A673 (cell line): ENCODE results near the gene DCK. TPM values are rescaled to one million over a fixed set of nuclear protein-coding genes. Genes with fewer than 3 reads are reported as not detected.

Experiments used
- BruUV-seq: library from RNA; stranded (reverse); fragments of 400-500 nt; replicated peaks from 2 replicates; lab custom pipeline; 2021; lab: Mats Ljungman, UMichigan
- CTCF ChIA-PET: fragments of 300-600 bp; sonication (Branson Sonifier 250); formaldehyde crosslinking; loops from one replicate; lab custom pipeline; 2022; ENCODE audit warnings: antibody characterized with exemption; lab: Charles Lee
- POLR2A ChIA-PET: fragments of 300-600 bp; sonication (Branson Sonifier 250); formaldehyde crosslinking; loops from one replicate; lab custom pipeline; 2022; ENCODE audit warnings: antibody characterized with exemption; ENCODE audit not compliant: low non-redundant PET; lab: Charles Lee
- DNase-seq: peaks from one replicate; pipeline ENCODE4 v3.0.0-alpha.2; 2015; ENCODE audit warnings: low spot score
- H3K27ac ChIP-seq: fragments of 200-600 bp; sonication (generic); 2 replicates; pipeline ENCODE4 v1.5.1; 2016; ENCODE audit warnings: mixed run types, low read depth, mild to moderate bottlenecking, mixed read lengths, antibody characterized with exemption, low read length; ENCODE audit not compliant: poor library complexity, severe bottlenecking
- H3K27me3 ChIP-seq: fragments of 200-600 bp; sonication (generic); replicated peaks from 2 replicates; pipeline ENCODE4 v1.6.1; 2017; ENCODE audit warnings: mixed run types, low read depth, mild to moderate bottlenecking, mixed read lengths, antibody characterized with exemption, low read length; ENCODE audit not compliant: insufficient read depth, poor library complexity
- H3K36me3 ChIP-seq: fragments of 200-600 bp; sonication (generic); 2 replicates; pipeline ENCODE4 v1.6.1; 2016; ENCODE audit warnings: mixed run types, mild to moderate bottlenecking, mixed read lengths, antibody characterized with exemption, low read length; ENCODE audit not compliant: insufficient read depth, poor library complexity, severe bottlenecking
- H3K4me1 ChIP-seq: fragments of 200-600 bp; sonication (generic); 2 replicates; pipeline ENCODE4 v1.6.1; 2017; ENCODE audit warnings: mixed run types, mild to moderate bottlenecking, mixed read lengths, antibody characterized with exemption, low read length; ENCODE audit not compliant: insufficient read depth, poor library complexity, severe bottlenecking
- H3K4me3 ChIP-seq: fragments of 200-600 bp; sonication (generic); 2 replicates; pipeline ENCODE4 v1.5.1; 2016; ENCODE audit warnings: low read depth, mixed run types, mild to moderate bottlenecking, mixed read lengths, low read length; ENCODE audit not compliant: poor library complexity, severe bottlenecking
- H3K9me3 ChIP-seq: fragments of 200-600 bp; sonication (generic); 2 replicates; pipeline ENCODE4 v1.6.1; 2016; ENCODE audit warnings: mixed run types, low read depth, mild to moderate bottlenecking, mixed read lengths, antibody characterized with exemption, low read length; ENCODE audit not compliant: poor library complexity, severe bottlenecking
- EZH2 ChIP-seq: fragments of 200-600 bp; sonication (generic); IDR thresholded peaks from 2 replicates; pipeline ENCODE4 v1.6.1; 2017; ENCODE audit warnings: borderline replicate concordance, low read depth, mild to moderate bottlenecking, mixed read lengths, antibody characterized with exemption, low read length; ENCODE audit not compliant: poor library complexity, severe bottlenecking
- intact Hi-C: fragments of 100-400 bp; cut with micrococcal nuclease; formaldehyde crosslinking; loops from one replicate; pipeline ENCODE4 v1.10.0; 2022; ENCODE audit not compliant: unreplicated experiment
- total RNA-seq: library from RNA; stranded (reverse); gene quantifications from 2 replicates; pipeline ENCODE4 v1.2.3, GENCODE V29; 2021
- TF ChIP-seq, protein P1 (sequence below): fragments of 300-800, 200-600 bp; sonication (generic); conservative IDR thresholded peaks from 2 replicates; pipeline ENCODE4 v1.5.1; 2017; ENCODE audit warnings: low read depth, mild to moderate bottlenecking, antibody characterized with exemption, low read length, moderate library complexity, mixed read lengths

Gene DCK
- total RNA-seq, 1 experiment from 2014 or later, result 18.4 TPM

DNA sequence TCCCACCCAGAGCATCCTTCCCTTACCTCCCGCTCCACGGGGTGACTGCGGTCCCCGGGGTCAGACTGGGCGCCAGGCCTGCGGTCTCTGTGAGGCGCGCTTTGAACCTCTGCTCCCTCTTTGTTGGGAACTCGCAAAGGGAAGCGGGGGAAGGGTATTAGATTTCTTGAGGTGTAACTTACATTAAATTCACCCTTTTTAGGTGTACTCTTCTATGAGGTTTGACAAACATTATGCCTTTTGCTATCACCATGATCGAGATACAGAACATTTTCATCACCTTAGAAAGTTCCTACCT is 569 bp downstream of the DCK start:
- TF ChIP-seq, protein P1, sequence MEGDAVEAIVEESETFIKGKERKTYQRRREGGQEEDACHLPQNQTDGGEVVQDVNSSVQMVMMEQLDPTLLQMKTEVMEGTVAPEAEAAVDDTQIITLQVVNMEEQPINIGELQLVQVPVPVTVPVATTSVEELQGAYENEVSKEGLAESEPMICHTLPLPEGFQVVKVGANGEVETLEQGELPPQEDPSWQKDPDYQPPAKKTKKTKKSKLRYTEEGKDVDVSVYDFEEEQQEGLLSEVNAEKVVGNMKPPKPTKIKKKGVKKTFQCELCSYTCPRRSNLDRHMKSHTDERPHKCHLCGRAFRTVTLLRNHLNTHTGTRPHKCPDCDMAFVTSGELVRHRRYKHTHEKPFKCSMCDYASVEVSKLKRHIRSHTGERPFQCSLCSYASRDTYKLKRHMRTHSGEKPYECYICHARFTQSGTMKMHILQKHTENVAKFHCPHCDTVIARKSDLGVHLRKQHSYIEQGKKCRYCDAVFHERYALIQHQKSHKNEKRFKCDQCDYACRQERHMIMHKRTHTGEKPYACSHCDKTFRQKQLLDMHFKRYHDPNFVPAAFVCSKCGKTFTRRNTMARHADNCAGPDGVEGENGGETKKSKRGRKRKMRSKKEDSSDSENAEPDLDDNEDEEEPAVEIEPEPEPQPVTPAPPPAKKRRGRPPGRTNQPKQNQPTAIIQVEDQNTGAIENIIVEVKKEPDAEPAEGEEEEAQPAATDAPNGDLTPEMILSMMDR, result no peak
- no peak for TF ChIP-seq EZH2
- ChIA-PET POLR2A (no interaction called here), CTCF (no interaction called here)
- no peak for DNase-seq
- BruUV-seq, result no TSS peak
- Histone ChIP-seq H3K27me3 (no peaks in the 10 kb centered on the region), H3K4me3 (peak overlapping the region; percentile 80), H3K27ac (peak overlapping the region; percentile 83), H3K4me1 (no peaks in the 10 kb centered on the region), H3K9me3 (no peaks in the 10 kb centered on the region), H3K36me3 (peaks cover 17% of the 10 kb centered on the region)
- intact Hi-C loops, result no loop called here

DNA sequence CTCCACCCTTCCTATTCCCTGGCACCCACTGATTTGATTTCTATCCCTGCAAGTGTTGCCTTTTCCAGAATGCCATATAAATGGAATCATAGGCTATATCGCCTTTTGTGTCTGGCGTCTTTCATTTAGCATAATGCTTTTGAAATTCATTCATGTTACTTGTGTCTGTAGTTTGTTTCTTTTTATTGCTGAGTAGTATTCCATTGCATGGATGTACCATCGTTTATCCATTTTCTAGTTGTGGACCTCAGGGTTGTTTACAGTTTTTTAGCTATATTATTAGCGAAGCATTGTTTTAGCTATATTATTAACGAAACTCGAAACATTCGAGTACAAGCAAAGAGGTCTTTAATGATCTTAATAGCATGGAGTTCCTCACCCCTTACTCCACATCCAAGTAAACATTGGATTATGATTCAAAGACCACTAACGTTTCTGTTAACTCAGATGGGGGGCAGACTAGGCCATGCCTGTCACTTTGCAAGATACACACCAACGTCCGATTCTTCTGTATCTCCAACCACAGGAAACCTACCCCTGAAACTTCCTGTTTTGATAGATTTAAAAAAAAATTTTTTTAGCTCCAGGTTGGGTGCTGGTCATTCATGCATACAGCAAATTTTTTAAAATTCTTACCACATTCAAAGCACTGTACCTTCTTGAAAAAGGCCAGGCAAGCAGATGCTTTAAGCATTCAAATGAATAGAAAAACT is 1.1 kb downstream of the DCK start:
- no peak overlapping the region for H3K27ac ChIP-seq
- DNase-seq, result peak; percentile 1
- intact Hi-C loops, result no loop called here
- no peaks in the 10 kb centered on the region for H3K9me3 ChIP-seq
- H3K36me3 ChIP-seq, result peaks cover 20% of the 10 kb centered on the region
- ChIA-PET POLR2A (no interaction called here), CTCF (no interaction called here)
- TSS peak; percentile 46 for BruUV-seq
- H3K4me3 ChIP-seq, result peak overlapping the region; percentile 80
- H3K4me1 ChIP-seq, result no peaks in the 10 kb centered on the region
- TF ChIP-seq, protein P1, result no peak
- TF ChIP-seq EZH2, result no peak
- no peaks in the 10 kb centered on the region for H3K27me3 ChIP-seq

DNA sequence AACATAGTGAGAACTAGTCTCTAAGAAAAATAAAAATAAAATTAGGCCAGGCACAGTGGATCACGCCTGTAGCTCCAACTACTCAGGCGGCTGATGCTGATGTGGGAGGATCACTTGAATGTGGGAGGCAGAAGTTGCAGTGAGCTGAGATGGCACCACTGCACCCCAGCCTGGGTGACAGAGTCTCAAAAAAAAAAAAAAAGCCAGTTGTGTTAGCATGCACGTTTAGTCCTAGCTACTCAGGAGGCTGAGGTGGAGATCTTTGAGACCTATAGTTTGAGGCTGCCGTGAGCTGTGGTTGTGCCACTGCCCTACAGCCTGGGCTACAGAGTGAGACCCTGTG is 2.5 kb downstream of the DCK start:
- Histone ChIP-seq H3K27me3 (no peaks in the 10 kb centered on the region), H3K27ac (no peak overlapping the region), H3K36me3 (peaks cover 20% of the 10 kb centered on the region), H3K4me3 (no peak overlapping the region), H3K9me3 (no peaks in the 10 kb centered on the region), H3K4me1 (no peaks in the 10 kb centered on the region)
- ChIA-PET POLR2A (no interaction called here), CTCF (no interaction called here)
- intact Hi-C loops, result no loop called here
- no peak for TF ChIP-seq EZH2
- TF ChIP-seq, protein P1, result no peak
- no TSS peak for BruUV-seq
- DNase-seq, result no peak
